ENCODE data around the gene KRTAP16-1.
"Not testable (repeated sequence)": the region's sequence is repeated elsewhere in the genome, so short reads cannot be mapped to it uniquely, and the experiment has no call there.

The KRTAP16-1 gene, protein sequence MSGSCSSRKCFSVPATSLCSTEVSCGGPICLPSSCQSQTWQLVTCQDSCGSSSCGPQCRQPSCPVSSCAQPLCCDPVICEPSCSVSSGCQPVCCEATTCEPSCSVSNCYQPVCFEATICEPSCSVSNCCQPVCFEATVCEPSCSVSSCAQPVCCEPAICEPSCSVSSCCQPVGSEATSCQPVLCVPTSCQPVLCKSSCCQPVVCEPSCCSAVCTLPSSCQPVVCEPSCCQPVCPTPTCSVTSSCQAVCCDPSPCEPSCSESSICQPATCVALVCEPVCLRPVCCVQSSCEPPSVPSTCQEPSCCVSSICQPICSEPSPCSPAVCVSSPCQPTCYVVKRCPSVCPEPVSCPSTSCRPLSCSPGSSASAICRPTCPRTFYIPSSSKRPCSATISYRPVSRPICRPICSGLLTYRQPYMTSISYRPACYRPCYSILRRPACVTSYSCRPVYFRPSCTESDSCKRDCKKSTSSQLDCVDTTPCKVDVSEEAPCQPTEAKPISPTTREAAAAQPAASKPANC

GRCh38 chr17:41308918-41309359 is at the start of gene KRTAP16-1:
TSS of gene KRTAP16-1 (minus strand) at chr17:41309309. CDS start at chr17:41309253, 56 bp downstream.
- DNase-seq (peak; percentile 36), ATAC-seq (peak; percentile 62)

- ATAC-seq (no peak), DNase-seq (no peak)
These were observed 45.4 kb upstream of the KRTAP16-1 start for GRCh38 chr17:41354536-41354935.

- DNase-seq: no peak
- no peak for ATAC-seq
These were observed 43.7 kb upstream of the KRTAP16-1 start for GRCh38 chr17:41352597-41353366.

- no peak for DNase-seq
- ATAC-seq: no peak
These were observed 42.1 kb upstream of the KRTAP16-1 start for GRCh38 chr17:41351177-41351576.

- not testable (repeated sequence) for DNase-seq, ATAC-seq
These were observed 41.3 kb upstream of the KRTAP16-1 start, which contains the start of gene KRT33A for GRCh38 chr17:41350381-41350878. TSS of gene KRT33A (minus strand) at chr17:41350828. CDS start at chr17:41350767, 61 bp downstream.

GRCh38 chr17:41347869-41348760 is 39.0 kb upstream of the KRTAP16-1 start:
- ATAC-seq: no peak
- DNase-seq: no peak

- DNase-seq: not testable (repeated sequence)
These were observed 37.3 kb upstream of the KRTAP16-1 start for GRCh38 chr17:41346421-41346820.

DNA sequence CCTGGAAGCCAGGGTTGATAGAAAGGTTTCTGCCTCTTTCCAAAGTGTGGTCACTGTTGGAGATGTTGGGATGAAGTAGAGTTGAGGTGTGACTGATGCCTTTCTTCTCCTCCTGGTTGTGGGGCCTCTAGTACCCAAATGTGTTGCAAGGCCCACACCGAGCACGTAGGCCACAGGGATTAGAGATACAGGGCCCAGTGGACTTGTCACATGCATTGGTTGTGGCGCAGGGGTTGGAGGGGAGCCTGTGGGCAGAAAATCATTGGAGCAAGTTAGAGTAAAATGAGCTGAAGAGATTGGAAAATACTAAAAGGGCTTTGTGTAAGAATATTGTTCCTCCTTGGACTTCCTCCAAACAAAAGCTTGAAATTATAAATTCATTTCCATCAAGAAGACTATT is 36.9 kb upstream of the KRTAP16-1 start:
- DNase-seq (no peak), ATAC-seq (no peak)

More at GRCh38 chr17:41346421-41346820, 37.3 kb upstream of the KRTAP16-1 start:
- not testable (repeated sequence) for ATAC-seq

GRCh38 chr17:41343029-41343428 is 33.9 kb upstream of the KRTAP16-1 start:
- ATAC-seq (no peak), DNase-seq (no peak)

GRCh38 chr17:41340934-41341861 is 32.1 kb upstream of the KRTAP16-1 start:
- ATAC-seq: peak; percentile 70
- DNase-seq: peak; percentile 32

DNA sequence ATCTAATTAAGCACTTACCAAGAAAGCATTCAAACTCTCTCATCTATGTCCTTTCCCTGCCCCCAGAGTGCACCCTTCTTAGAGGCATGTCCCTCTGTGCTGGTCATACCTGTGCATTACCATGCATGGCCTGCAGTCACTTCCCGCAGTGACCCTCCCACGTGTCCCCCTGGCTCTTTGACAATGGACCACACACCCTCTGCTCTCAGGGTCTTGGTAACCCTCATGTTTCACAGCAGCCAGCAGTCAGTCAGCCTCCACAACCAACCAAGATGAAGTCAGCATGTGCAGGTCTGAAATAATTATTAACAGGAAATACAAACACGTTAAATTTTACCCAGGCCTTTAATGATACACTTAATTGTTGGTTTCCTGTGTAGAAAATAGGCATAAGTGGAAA is 31.4 kb upstream of the KRTAP16-1 start:
- DNase-seq (no peak), ATAC-seq (no peak)

DNA sequence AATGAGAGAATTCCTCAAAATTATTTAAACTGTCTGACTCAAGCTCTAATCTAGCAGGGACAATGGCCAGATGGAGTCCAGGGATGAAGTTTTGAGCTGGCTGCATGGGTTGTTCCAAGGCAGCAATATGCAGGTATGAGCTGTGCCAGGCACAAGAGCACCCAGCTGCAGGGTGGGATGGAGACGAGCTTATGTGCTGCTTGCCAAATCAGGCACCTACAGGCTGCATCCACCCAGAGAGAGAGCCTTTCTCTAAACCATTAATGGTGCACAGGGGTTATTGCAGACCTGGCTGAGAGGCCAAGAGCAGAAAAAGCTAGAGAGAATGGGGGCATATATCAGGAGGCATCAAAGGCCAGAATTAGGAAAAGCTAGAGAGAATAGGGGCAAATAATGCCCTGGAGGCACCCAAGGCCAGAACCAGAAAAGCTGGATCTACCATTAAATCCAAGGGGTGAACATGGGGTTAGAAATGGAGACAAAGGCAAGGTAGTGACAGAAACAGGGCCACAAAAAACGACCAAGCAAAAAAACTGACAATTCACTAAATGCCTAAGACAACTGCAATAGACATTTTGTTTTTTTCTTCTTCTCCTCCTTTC is 30.6 kb upstream of the KRTAP16-1 start:
- DNase-seq: no peak
- ATAC-seq: no peak

DNA sequence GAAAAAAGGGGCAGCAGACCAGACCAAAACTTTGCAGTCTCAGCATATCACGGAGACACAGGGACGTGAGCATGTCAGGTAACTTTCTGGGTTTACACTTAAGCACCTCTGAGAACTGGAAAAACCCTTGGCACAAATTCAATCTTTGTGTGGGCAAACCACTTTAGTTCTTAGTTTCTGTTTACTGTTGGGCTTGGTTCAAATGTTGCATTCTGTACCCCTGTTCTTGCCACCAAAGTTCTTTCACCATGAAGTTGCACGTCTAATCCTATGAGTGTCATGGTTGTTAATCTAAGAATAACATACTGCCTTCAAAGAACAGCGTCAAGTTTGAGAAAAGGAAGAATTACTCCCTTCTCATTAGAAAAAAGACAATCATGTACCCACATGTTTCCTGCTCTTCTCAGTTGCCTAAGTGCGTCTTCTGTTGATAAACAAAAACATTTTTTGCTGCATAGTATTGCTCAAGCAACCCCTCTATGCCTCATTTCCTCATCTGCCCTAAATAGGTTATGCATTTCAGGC is 29.9 kb upstream of the KRTAP16-1 start:
- DNase-seq: no peak
- peak; percentile 28 for ATAC-seq

GRCh38 chr17:41335747-41336146 is 26.6 kb upstream of the KRTAP16-1 start:
- DNase-seq (no peak), ATAC-seq (no peak)

DNA sequence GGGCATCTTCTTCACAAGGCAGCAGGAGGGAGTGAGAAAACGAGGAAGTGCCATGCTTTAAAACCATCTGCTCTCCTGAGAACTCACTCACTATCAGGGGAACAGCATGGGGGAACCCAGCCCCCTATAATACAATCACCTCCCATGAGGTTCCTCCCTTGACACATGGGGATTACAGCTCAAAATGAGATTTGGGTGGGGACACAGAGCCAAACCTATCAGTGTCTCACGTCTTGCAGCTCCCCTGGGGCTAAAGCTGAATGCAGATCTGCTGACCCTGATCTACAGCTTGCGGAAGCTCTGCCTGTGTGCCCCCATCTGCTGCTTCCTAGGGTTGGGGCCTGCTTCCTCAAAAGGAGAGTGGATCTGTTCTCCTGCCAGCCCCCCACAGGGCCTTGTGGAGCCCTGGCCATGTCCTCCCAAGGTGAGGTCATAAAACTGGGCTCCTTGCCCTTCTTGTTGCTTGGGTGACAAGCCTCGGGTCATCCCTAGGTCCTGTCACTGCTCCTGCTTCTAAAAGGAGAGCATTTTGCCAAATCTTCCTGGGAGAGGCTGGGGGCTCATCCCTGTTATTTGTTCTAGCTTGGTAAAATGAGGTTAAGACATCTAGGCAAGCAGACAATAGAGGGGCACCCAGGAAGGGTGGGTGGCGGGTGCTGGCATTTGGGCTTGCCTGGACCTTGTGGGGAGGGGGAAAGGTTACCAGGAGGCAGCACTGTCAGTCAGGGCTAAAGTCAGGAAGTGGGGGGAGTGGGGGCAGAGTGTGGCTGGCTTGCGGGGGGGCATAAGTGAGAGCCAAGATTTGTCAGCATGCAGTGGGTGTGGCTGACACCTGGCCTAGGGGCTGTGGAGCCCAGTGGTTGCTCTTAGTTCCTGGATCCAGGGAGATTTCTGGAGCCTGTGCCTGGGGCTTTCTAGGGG is 25.5 kb upstream of the KRTAP16-1 start:
- ATAC-seq (no peak), DNase-seq (no peak)

DNA sequence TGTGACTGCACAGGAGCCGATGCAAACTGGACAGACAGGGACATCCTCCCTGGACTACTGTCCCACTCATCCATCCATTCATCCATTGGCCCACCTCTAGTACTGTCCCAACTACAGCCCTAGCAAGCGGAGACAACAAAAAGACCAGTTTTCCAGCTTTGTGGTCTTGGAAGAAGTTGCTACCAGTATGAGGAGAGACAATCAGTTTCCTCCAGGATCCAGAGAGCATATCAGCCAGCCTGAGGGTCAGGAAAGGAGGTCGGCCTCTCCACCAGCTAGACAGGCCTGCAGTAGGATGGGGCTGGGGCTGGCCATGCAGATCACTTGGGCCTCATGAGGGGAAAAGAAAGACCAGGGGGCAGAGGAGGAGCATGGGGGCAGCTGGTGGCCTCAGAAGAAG is 24.7 kb upstream of the KRTAP16-1 start:
- ATAC-seq: no peak
- no peak for DNase-seq

DNA sequence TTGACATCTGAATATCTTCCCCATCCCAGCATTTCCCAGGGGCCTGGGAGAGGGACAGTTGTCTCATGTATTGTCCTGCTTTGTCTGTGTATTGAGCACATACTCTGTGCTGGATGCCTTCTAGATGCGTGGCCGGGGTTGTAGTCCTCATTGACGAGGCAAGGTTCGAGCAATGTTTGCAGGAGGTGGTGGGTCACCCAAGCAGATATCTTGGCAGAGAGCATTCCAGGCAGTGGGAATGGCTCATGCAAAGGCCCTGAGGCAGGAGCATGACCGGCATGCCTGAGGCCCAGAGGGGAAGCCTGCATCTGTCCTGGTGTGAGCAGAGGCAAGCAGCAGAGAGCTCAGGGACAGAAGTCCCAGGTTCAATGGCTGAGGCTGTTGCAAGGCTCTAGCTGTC is 24.0 kb upstream of the KRTAP16-1 start:
- ATAC-seq (no peak), DNase-seq (no peak)

DNA sequence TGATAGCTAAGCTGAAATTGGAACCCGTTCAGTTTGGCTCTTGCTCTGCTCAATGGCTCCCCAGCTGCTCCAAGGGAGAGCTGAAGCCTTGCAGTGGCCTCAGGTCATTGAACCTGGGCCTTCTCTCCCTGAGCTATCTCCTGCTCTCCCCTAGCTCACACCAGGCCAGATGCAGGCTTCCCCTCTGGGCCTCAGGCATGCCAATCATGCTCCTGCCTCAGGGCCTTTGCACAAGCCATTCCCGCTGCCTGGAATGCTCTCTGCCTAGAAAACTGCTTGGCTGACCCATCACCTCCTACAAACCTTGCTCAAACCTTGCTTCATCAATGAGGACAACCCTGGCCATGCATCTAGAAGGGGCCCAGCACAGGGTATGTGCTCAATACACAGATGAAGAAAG is 23.1 kb upstream of the KRTAP16-1 start:
- ATAC-seq (no peak), DNase-seq (no peak)

GRCh38 chr17:41331606-41332005 is 22.5 kb upstream of the KRTAP16-1 start:
- DNase-seq (no peak), ATAC-seq (no peak)

All from stimulated activated naive CD8-positive, alpha-beta T cell treated with anti-CD3 and anti-CD28 coated beads, Interleukin-15, Interleukin-2, amounts not matched to agents 100 U/mL and 50 U/mL, for 24 hours (primary cell).